Caco-2 (cell line): ENCODE data around the gene RNF19B. TPM values are rescaled to one million over a fixed set of nuclear protein-coding genes. Genes with fewer than 3 reads are reported as not detected.

Source experiments
- BruUV-seq: library from RNA; stranded (reverse); fragments of 400-500 nt; replicated peaks from 2 replicates; lab custom pipeline; 2021; lab: Mats Ljungman, UMichigan
- CTCF ChIA-PET: fragments of 300-600 bp; sonication (Branson Sonifier 250); formaldehyde crosslinking; loops from one replicate; lab custom pipeline; 2022; ENCODE audit warnings: antibody characterized with exemption; lab: Charles Lee
- POLR2A ChIA-PET: fragments of 300-600 bp; sonication (Branson Sonifier 250); formaldehyde crosslinking; loops from one replicate; lab custom pipeline; 2022; ENCODE audit warnings: antibody characterized with exemption; lab: Charles Lee
- DNase-seq, 2 experiments: peaks; one replicate each; pipeline versions ENCODE4 v3.0.0 to v3.0.0-alpha.2; 2020 to 2022
- H3K27me3 ChIP-seq: replicated peaks from 2 replicates; pipeline ENCODE4 v1.6.0; 2011; ENCODE audit warnings: low read length; ENCODE audit not compliant: control insufficient read depth, insufficient read depth
- H3K36me3 ChIP-seq: 2 replicates; pipeline ENCODE4 v1.5.1; 2011; ENCODE audit warnings: low read length; ENCODE audit not compliant: control insufficient read depth, insufficient read depth
- H3K4me1 ChIP-seq: fragments of 250-450 bp; sonication (Bioruptor Pico); 2 replicates; pipeline ENCODE4 v1.5.1; 2020; ENCODE audit warnings: mild to moderate bottlenecking
- H3K4me3 ChIP-seq: 2 replicates; pipeline ENCODE4 v1.5.1; 2011; ENCODE audit warnings: low read depth, mild to moderate bottlenecking, control low read depth, low read length
- H3K9me3 ChIP-seq: fragments of 250-450 bp; sonication (Bioruptor Pico); 2 replicates; pipeline ENCODE4 v1.5.1; 2020; ENCODE audit warnings: mild to moderate bottlenecking, moderate library complexity
- H3K27ac Mint-ChIP-seq: one replicate; pipeline ENCODE4 v1.8.0; 2022; ENCODE audit warnings: mixed read lengths; ENCODE audit not compliant: unreplicated experiment
- H3K27me3 Mint-ChIP-seq: one replicate; pipeline ENCODE4 v1.8.0; 2022; ENCODE audit warnings: mixed read lengths; ENCODE audit not compliant: insufficient read depth, unreplicated experiment
- H3K36me3 Mint-ChIP-seq: one replicate; pipeline ENCODE4 v1.8.0; 2022; ENCODE audit warnings: mild to moderate bottlenecking, mixed read lengths; ENCODE audit not compliant: insufficient read depth, unreplicated experiment
- H3K4me1 Mint-ChIP-seq: one replicate; pipeline ENCODE4 v1.8.0; 2022; ENCODE audit warnings: low read depth, mixed read lengths; ENCODE audit not compliant: unreplicated experiment
- H3K4me3 Mint-ChIP-seq: one replicate; pipeline ENCODE4 v1.8.0; 2022; ENCODE audit warnings: mild to moderate bottlenecking, moderate library complexity, mixed read lengths; ENCODE audit not compliant: unreplicated experiment
- H3K9me3 Mint-ChIP-seq: one replicate; pipeline ENCODE4 v1.8.0; 2022; ENCODE audit warnings: mixed read lengths; ENCODE audit not compliant: unreplicated experiment
- intact Hi-C: fragments of 100-400 bp; cut with micrococcal nuclease; formaldehyde crosslinking; loops from one replicate; pipeline ENCODE4 v1.10.0; 2022; ENCODE audit not compliant: unreplicated experiment
- total RNA-seq: library from RNA; stranded (reverse); gene quantifications from 2 replicates; pipeline ENCODE4 v1.2.3, GENCODE V29; 2022
- TF ChIP-seq, protein P1 (sequence below), 2 experiments: fragments of 200-600 bp in 1 of 2; IDR thresholded peaks; 1 replicate in 1 of 2; 2 replicates in 1 of 2; pipeline versions ENCODE4 v1.5.1 to v1.8.0; 2011 to 2022; ENCODE audit warnings: antibody characterized with exemption in 1 of 2, control low read depth in 1 of 2, inconsistent platforms in 1 of 2, low read depth in 1 of 2, low read length in 1 of 2, mild to moderate bottlenecking in 1 of 2, moderate library complexity in 1 of 2; ENCODE audit not compliant: insufficient read depth in 1 of 2, severe bottlenecking in 1 of 2, unreplicated experiment in 1 of 2

RNF19B gene
- total RNA-seq, 1 experiment from 2014 or later = 14.5 TPM

DNA sequence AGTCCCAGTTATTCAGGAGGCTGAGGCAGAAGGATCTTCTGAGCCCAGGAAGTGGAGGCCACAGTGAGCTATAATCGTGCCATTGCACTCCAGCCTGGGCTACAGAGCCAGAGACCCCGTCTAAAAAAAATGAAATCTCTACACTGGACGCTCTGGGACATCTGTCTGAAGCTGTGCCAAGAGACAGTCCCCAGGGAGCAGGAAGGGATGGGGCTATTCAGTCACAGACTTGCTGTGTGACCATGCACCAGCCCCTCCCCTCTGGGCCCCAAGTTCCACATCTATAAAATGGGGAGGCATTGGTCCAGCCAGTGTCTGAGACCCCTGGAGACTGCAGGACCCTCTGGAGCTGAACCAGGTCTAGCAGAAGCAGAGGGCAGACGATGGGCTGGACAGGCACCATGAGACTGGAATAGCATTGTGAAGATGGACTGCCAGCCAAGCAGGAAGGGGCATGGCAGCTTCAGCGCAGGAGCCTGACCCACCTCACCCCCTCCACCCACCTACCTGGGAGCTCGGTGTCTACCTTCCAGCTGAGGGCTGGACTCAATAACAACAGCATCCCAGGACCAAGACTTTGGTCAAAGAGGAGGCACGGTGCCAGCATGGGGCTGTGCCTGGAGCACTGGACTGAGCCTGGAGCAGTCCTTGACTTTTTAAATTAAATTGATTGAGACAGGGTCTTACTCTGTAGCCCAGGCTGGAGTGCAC, 64.9 kb downstream of the RNF19B start:
- Mint-ChIP-seq H3K27ac (no peak overlapping the region), H3K9me3 (no peaks in the 10 kb centered on the region), H3K27me3 (no peaks in the 10 kb centered on the region), H3K36me3 (no peaks in the 10 kb centered on the region), H3K4me3 (no peak overlapping the region), H3K4me1 (no peaks in the 10 kb centered on the region)
- no peaks in the 10 kb centered on the region for H3K27me3 ChIP-seq
- no peaks in the 10 kb centered on the region for H3K4me1 ChIP-seq
- TF ChIP-seq, protein P1, sequence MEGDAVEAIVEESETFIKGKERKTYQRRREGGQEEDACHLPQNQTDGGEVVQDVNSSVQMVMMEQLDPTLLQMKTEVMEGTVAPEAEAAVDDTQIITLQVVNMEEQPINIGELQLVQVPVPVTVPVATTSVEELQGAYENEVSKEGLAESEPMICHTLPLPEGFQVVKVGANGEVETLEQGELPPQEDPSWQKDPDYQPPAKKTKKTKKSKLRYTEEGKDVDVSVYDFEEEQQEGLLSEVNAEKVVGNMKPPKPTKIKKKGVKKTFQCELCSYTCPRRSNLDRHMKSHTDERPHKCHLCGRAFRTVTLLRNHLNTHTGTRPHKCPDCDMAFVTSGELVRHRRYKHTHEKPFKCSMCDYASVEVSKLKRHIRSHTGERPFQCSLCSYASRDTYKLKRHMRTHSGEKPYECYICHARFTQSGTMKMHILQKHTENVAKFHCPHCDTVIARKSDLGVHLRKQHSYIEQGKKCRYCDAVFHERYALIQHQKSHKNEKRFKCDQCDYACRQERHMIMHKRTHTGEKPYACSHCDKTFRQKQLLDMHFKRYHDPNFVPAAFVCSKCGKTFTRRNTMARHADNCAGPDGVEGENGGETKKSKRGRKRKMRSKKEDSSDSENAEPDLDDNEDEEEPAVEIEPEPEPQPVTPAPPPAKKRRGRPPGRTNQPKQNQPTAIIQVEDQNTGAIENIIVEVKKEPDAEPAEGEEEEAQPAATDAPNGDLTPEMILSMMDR (IDR thresholded peaks at IDR 0.05; ENCODE audit: insufficient read depth in 1 of 2, low read depth in 1 of 2, low read length in 1 of 2, severe bottlenecking in 1 of 2, unreplicated experiment in 1 of 2) = no peak
- ChIA-PET CTCF (interaction anchor here (0.6 kb wide), 2 partner anchors 110 to 1487 kb away, joined by 4 to 5 read pairs; no protein-coding TSS in a partner anchor), POLR2A (no interaction called here)
- no peaks in the 10 kb centered on the region for H3K36me3 ChIP-seq
- intact Hi-C loops = no loop called here
- no peak overlapping the region for H3K4me3 ChIP-seq
- BruUV-seq = no TSS peak
- no peaks in the 10 kb centered on the region for H3K9me3 ChIP-seq
- DNase-seq = no peak

DNA sequence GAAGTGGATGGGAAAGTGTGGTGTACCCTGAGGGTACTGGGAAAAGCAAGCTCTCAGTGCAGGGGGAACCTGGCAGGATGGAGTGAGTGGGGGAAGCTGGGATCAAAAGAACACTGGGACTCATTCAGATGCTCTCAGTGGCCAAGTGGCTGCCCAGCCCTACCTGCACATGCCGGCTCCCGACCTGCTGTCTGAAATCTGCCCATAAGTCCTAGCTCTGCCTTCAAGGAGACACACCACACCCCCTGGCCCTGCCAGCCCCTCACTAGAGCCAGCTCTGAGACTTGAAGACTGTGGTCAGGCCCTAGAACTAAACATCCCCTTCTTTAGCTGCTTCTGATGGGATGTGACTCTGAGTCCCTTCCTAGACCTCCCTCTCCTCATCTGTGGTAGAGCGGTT, 65.7 kb downstream of the RNF19B start:
- H3K9me3 Mint-ChIP-seq = no peaks in the 10 kb centered on the region
- H3K4me1 ChIP-seq = no peaks in the 10 kb centered on the region
- H3K9me3 ChIP-seq = no peaks in the 10 kb centered on the region
- no peak for DNase-seq
- POLR2A ChIA-PET = interaction anchor here (0.6 kb wide), 1 partner anchor 217 kb away, joined by 7 read pairs; no protein-coding TSS in a partner anchor
- intact Hi-C loops = no loop called here
- no peaks in the 10 kb centered on the region for H3K27me3 Mint-ChIP-seq
- no peaks in the 10 kb centered on the region for H3K27me3 ChIP-seq
- TF ChIP-seq, protein P1 (IDR thresholded peaks at IDR 0.05; ENCODE audit: insufficient read depth in 1 of 2, low read depth in 1 of 2, low read length in 1 of 2, severe bottlenecking in 1 of 2, unreplicated experiment in 1 of 2) = no peak
- no peak overlapping the region for H3K4me3 Mint-ChIP-seq
- H3K4me1 Mint-ChIP-seq = no peaks in the 10 kb centered on the region
- no peak overlapping the region for H3K27ac Mint-ChIP-seq
- CTCF ChIA-PET = interaction anchor here (0.6 kb wide), 1 partner anchor 109 kb away, joined by 5 read pairs; no protein-coding TSS in a partner anchor
- no peak overlapping the region for H3K4me3 ChIP-seq
- H3K36me3 Mint-ChIP-seq = no peaks in the 10 kb centered on the region
- no TSS peak for BruUV-seq
- H3K36me3 ChIP-seq = no peaks in the 10 kb centered on the region

DNA sequence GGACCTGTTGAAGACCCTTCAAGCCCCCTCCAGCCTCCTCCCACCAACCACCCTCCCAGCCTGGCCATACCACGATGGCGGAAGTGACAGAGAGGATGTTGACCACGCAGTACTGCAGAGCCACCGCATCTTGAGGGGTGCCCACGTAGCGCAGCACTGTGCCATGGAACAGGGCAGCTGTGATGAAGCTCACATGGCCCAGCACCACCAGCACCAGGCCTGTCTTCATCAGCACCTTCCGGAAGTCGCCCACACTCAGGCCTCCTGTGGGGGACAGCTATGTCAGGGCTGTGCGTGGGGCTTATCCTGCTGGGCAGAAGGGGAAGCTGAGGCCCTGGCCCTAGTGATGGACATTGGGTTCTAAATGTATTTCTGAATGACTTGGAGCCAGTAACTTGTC, 66.6 kb downstream of the RNF19B start:
- H3K9me3 ChIP-seq = no peaks in the 10 kb centered on the region
- H3K4me1 ChIP-seq = no peaks in the 10 kb centered on the region
- Mint-ChIP-seq H3K27me3 (no peaks in the 10 kb centered on the region), H3K4me1 (no peaks in the 10 kb centered on the region), H3K27ac (no peak overlapping the region), H3K9me3 (no peaks in the 10 kb centered on the region), H3K36me3 (peaks cover 4% of the 10 kb centered on the region), H3K4me3 (no peak overlapping the region)
- TF ChIP-seq, protein P1 (IDR thresholded peaks at IDR 0.05; ENCODE audit: insufficient read depth in 1 of 2, low read depth in 1 of 2, low read length in 1 of 2, severe bottlenecking in 1 of 2, unreplicated experiment in 1 of 2) = no peak
- H3K27me3 ChIP-seq = no peaks in the 10 kb centered on the region
- no peaks in the 10 kb centered on the region for H3K36me3 ChIP-seq
- CTCF ChIA-PET = no interaction called here
- intact Hi-C loops = no loop called here
- DNase-seq = no peak
- BruUV-seq = no TSS peak
- H3K4me3 ChIP-seq = no peak overlapping the region
- POLR2A ChIA-PET = no interaction called here
